ENCODE data around the gene QTRT2.

GRCh38 chr3:114060906-114061655 is 4.5 kb downstream of the QTRT2 start:
- TF ChIP-seq, protein P1, sequence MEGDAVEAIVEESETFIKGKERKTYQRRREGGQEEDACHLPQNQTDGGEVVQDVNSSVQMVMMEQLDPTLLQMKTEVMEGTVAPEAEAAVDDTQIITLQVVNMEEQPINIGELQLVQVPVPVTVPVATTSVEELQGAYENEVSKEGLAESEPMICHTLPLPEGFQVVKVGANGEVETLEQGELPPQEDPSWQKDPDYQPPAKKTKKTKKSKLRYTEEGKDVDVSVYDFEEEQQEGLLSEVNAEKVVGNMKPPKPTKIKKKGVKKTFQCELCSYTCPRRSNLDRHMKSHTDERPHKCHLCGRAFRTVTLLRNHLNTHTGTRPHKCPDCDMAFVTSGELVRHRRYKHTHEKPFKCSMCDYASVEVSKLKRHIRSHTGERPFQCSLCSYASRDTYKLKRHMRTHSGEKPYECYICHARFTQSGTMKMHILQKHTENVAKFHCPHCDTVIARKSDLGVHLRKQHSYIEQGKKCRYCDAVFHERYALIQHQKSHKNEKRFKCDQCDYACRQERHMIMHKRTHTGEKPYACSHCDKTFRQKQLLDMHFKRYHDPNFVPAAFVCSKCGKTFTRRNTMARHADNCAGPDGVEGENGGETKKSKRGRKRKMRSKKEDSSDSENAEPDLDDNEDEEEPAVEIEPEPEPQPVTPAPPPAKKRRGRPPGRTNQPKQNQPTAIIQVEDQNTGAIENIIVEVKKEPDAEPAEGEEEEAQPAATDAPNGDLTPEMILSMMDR (conservative IDR thresholded peaks at IDR 0.05; ENCODE audit: low read depth in 2 of 2) = no peak
- no peak for TF ChIP-seq EZH2phosphoT487 (IDR thresholded peaks at IDR 0.05; ENCODE audit: unreplicated experiment)
- no peak for TF ChIP-seq ZNF331 (CRISPR knock-in tag; IDR thresholded peaks at IDR 0.05; ENCODE audit: low read depth)
- no peak for TF ChIP-seq EZH2 (IDR thresholded peaks at IDR 0.05; ENCODE audit: low read depth, unreplicated experiment)
- no peak for TF ChIP-seq JUNB (IDR thresholded peaks at IDR 0.05; ENCODE audit: unreplicated experiment)
- TF ChIP-seq, protein P2, sequence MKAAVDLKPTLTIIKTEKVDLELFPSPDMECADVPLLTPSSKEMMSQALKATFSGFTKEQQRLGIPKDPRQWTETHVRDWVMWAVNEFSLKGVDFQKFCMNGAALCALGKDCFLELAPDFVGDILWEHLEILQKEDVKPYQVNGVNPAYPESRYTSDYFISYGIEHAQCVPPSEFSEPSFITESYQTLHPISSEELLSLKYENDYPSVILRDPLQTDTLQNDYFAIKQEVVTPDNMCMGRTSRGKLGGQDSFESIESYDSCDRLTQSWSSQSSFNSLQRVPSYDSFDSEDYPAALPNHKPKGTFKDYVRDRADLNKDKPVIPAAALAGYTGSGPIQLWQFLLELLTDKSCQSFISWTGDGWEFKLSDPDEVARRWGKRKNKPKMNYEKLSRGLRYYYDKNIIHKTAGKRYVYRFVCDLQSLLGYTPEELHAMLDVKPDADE (IDR thresholded peaks at IDR 0.05) = no peak
- TF ChIP-seq NANOG (IDR thresholded peaks at IDR 0.05; ENCODE audit: borderline replicate concordance) = no peak
- no peak for TF ChIP-seq CREB1 (CRISPR knock-in tag; IDR thresholded peaks at IDR 0.05; ENCODE audit: low read depth)
- TF ChIP-seq POLR2AphosphoS5 (IDR thresholded peaks at IDR 0.05; ENCODE audit: low read depth) = no peak
- no peak for TF ChIP-seq REST (IDR thresholded peaks at IDR 0.05; ENCODE audit: unreplicated experiment)
- no peak for TF ChIP-seq STAT1 (IDR thresholded peaks at IDR 0.05; ENCODE audit: unreplicated experiment)
- TF ChIP-seq ZNF114 (CRISPR knock-in tag; IDR thresholded peaks at IDR 0.05) = no peak
- TF ChIP-seq, protein P3, sequence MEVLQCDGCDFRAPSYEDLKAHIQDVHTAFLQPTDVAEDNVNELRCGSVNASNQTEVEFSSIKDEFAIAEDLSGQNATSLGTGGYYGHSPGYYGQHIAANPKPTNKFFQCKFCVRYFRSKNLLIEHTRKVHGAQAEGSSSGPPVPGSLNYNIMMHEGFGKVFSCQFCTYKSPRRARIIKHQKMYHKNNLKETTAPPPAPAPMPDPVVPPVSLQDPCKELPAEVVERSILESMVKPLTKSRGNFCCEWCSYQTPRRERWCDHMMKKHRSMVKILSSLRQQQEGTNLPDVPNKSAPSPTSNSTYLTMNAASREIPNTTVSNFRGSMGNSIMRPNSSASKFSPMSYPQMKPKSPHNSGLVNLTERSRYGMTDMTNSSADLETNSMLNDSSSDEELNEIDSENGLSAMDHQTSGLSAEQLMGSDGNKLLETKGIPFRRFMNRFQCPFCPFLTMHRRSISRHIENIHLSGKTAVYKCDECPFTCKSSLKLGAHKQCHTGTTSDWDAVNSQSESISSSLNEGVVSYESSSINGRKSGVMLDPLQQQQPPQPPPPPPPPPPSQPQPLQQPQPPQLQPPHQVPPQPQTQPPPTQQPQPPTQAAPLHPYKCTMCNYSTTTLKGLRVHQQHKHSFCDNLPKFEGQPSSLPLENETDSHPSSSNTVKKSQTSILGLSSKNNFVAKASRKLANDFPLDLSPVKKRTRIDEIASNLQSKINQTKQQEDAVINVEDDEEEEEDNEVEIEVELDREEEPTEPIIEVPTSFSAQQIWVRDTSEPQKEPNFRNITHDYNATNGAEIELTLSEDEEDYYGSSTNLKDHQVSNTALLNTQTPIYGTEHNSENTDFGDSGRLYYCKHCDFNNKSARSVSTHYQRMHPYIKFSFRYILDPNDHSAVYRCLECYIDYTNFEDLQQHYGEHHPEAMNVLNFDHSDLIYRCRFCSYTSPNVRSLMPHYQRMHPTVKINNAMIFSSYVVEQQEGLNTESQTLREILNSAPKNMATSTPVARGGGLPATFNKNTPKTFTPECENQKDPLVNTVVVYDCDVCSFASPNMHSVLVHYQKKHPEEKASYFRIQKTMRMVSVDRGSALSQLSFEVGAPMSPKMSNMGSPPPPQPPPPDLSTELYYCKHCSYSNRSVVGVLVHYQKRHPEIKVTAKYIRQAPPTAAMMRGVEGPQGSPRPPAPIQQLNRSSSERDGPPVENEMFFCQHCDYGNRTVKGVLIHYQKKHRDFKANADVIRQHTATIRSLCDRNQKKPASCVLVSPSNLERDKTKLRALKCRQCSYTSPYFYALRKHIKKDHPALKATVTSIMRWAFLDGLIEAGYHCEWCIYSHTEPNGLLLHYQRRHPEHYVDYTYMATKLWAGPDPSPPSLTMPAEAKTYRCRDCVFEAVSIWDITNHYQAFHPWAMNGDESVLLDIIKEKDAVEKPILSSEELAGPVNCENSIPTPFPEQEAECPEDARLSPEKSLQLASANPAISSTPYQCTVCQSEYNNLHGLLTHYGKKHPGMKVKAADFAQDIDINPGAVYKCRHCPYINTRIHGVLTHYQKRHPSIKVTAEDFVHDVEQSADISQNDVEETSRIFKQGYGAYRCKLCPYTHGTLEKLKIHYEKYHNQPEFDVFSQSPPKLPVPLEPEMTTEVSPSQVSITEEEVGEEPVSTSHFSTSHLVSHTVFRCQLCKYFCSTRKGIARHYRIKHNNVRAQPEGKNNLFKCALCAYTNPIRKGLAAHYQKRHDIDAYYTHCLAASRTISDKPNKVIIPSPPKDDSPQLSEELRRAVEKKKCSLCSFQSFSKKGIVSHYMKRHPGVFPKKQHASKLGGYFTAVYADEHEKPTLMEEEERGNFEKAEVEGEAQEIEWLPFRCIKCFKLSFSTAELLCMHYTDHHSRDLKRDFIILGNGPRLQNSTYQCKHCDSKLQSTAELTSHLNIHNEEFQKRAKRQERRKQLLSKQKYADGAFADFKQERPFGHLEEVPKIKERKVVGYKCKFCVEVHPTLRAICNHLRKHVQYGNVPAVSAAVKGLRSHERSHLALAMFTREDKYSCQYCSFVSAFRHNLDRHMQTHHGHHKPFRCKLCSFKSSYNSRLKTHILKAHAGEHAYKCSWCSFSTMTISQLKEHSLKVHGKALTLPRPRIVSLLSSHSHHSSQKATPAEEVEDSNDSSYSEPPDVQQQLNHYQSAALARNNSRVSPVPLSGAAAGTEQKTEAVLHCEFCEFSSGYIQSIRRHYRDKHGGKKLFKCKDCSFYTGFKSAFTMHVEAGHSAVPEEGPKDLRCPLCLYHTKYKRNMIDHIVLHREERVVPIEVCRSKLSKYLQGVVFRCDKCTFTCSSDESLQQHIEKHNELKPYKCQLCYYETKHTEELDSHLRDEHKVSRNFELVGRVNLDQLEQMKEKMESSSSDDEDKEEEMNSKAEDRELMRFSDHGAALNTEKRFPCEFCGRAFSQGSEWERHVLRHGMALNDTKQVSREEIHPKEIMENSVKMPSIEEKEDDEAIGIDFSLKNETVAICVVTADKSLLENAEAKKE (CRISPR knock-in tag; IDR thresholded peaks at IDR 0.05) = no peak

Measured in GM23338 (cell line).